ENCODE data around the gene NOS3.
"Not testable (repeated sequence)": the region's sequence is repeated elsewhere in the genome, so short reads cannot be mapped to it uniquely, and the experiment has no call there.

NOS3 gene

GRCh38 chr7:151017370-151017952 lies 26.6 kb downstream of the NOS3 start:
- no peak for DNase-seq (ENCODE audit: low spot score)

GRCh38 chr7:151017953-151018420 lies 27.2 kb downstream of the NOS3 start:
- DNase-seq (ENCODE audit: low spot score), result peak; percentile 82

- DNase-seq (ENCODE audit: low spot score), result peak; percentile 24
Observed at GRCh38 chr7:151018421-151019129, 27.8 kb downstream of the NOS3 start.

GRCh38 chr7:151019130-151019447 lies 28.3 kb downstream of the NOS3 start:
- no peak for DNase-seq (ENCODE audit: low spot score)

GRCh38 chr7:151020231-151020630 lies 29.4 kb downstream of the NOS3 start:
- no peak for DNase-seq (ENCODE audit: low spot score)

GRCh38 chr7:151023232-151023631 lies 32.4 kb downstream of the NOS3 start:
- DNase-seq (ENCODE audit: low spot score), result no peak

GRCh38 chr7:151024435-151025056 lies 33.7 kb downstream of the NOS3 start, which contains the start of gene ATG9B:
Gene ATG9B, minus strand, starts transcription at chr7:151024494. Its CDS starts 71 bp downstream, at chr7:151024423.
- DNase-seq (ENCODE audit: low spot score), result no peak

- DNase-seq (ENCODE audit: low spot score), result no peak
Observed at GRCh38 chr7:151025924-151026671, 35.3 kb downstream of the NOS3 start.

- DNase-seq (ENCODE audit: low spot score), result not testable (repeated sequence)
Observed at GRCh38 chr7:151026771-151027727, 36.2 kb downstream of the NOS3 start.

GRCh38 chr7:151027728-151028130 lies 36.9 kb downstream of the NOS3 start:
- not testable (repeated sequence) for DNase-seq (ENCODE audit: low spot score)

- DNase-seq (ENCODE audit: low spot score), result peak; percentile 100
Observed at GRCh38 chr7:151028131-151028947, 37.5 kb downstream of the NOS3 start, which contains the start of gene ABCB8. Gene ABCB8, plus strand, starts transcription at chr7:151028450. Its CDS starts 66 bp downstream, at chr7:151028516.

GRCh38 chr7:151028948-151029501 lies 38.2 kb downstream of the NOS3 start:
- DNase-seq (ENCODE audit: low spot score), result no peak

- no peak for DNase-seq (ENCODE audit: low spot score)
Observed at GRCh38 chr7:151031011-151031410, 40.2 kb downstream of the NOS3 start.

GRCh38 chr7:151032936-151033863 lies 42.4 kb downstream of the NOS3 start:
- DNase-seq (ENCODE audit: low spot score), result no peak

GRCh38 chr7:151033864-151034249 lies 43.0 kb downstream of the NOS3 start:
- no peak for DNase-seq (ENCODE audit: low spot score)

GRCh38 chr7:151034312-151035025 lies 43.7 kb downstream of the NOS3 start:
- DNase-seq (ENCODE audit: low spot score), result no peak

GRCh38 chr7:151035026-151035717 lies 44.4 kb downstream of the NOS3 start:
- no peak for DNase-seq (ENCODE audit: low spot score)

- no peak for DNase-seq (ENCODE audit: low spot score)
Observed at GRCh38 chr7:151035902-151036301, 45.1 kb downstream of the NOS3 start.
